ENCODE results near the gene PSMB4.

- no peak for TF ChIP-seq CTCF (IDR thresholded peaks at IDR 0.05 in 8 of 11, conservative IDR thresholded peaks at IDR 0.05 in 3 of 11)
- TF ChIP-seq POLR2A (IDR thresholded peaks at IDR 0.05) = no peak
- TF ChIP-seq POLR2AphosphoS5 (IDR thresholded peaks at IDR 0.05) = no peak
Measured at GRCh38 chr1:151436985-151437384, 37.6 kb downstream of the PSMB4 start.

All from spleen (tissue), 7 donors.